HG03439 (cell line): Measurements from ENCODE around the gene PRND.
"Not testable (repeated sequence)": the region's sequence is repeated elsewhere in the genome, so short reads cannot be mapped to it uniquely, and the experiment has no call there.

Experiments used
- ATAC-seq: cut with Tn5 transposase; IDR thresholded peaks from one replicate; pipeline ENCODE4 v1.9.1; 2021; ENCODE audit warnings: mild to moderate bottlenecking, moderate library complexity; ENCODE audit not compliant: unreplicated experiment

The PRND gene, protein sequence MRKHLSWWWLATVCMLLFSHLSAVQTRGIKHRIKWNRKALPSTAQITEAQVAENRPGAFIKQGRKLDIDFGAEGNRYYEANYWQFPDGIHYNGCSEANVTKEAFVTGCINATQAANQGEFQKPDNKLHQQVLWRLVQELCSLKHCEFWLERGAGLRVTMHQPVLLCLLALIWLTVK

DNA sequence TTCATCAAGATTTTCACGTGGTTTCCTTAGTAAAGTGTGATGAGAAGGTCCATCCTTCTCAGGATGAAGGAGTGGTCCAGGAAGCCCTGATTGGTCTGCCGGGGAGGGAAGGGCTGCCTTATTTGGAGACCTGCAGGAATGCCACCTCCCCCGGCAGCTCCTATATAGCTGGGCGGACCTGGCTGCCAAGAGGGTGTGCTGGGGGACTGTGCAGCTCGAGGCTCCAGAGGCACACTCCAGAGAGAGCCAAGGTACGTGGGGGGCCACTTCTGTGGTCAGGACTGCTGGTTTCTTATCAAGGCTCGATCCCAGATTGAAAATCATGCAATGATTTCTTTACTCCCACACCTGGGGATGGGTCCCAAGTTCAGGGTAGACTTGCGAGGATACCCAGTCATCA lies at the start of gene PRND:
Gene PRND (plus strand): TSS at position 191 of the 400 bp plus-strand sequence. CDS start 2,643 bp downstream, outside the sequence.
- ATAC-seq = no peak

DNA sequence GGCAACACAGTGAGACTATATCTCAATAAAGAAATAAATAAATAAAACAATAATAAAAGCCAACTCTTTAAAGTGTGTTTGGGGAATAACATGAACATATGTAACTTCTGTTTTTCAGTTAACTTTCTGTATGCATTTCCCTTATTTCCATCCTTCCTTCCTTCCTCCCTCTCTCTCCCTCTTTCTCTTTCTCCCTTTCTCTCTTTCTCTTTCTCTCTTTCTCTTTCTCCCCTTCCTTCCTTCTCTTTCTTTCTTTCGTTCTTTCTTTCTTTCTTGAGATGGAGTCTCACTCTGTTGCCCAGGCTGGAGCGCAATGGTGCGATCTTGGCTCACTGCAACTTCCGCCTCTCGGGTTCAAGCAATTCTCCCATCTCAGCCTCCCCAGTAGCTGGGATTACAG lies 48.8 kb upstream of the PRND start:
- no peak for ATAC-seq

DNA sequence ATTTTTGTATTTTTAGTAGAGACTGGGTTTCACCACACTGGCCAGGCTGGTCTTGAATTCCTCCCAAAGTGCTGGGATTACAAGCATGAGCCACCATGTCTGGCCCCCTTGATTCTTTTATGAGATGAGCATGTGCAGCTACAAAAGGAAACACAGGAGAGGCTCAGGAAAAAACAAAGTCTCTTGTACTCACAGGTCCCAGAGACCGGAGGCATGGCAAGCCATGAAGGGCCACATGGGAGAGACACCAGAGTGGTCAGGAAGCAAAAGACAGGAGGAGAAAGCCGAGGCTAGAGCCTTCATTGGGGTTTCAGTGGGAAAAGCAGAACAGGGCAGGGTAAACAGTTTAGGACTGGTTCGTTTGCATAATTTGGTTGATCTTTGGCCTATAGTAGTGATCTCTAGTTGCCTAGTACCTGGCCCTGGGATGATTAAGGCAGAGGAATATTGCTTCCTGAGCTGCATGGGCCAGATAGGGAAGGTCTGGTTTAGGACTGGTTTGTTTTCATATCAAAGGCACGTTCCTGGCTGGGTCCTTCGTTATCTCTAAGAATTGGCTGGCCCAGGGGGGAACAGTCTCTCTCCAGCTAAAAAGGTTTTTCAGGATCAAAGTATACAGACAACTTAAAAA lies 48.2 kb upstream of the PRND start:
- no peak for ATAC-seq

DNA sequence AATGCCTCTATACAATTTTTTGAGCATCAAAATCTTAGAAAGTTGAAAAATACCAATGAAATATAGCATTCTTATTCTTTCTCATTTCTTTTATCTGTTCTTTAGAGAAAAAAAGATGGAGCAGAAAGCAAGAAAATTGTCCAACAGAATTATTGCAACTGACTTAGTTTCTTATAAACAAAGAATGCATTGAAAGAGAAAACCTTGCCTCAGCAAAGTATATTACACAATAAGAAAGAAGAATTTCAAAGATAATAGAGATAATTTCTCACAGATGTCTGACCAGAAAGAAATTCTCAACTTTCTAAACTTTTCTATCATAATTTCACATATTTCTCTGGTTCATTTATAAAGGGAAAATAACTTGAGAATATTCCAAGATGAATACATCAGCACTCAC lies 47.0 kb upstream of the PRND start:
- no peak for ATAC-seq

DNA sequence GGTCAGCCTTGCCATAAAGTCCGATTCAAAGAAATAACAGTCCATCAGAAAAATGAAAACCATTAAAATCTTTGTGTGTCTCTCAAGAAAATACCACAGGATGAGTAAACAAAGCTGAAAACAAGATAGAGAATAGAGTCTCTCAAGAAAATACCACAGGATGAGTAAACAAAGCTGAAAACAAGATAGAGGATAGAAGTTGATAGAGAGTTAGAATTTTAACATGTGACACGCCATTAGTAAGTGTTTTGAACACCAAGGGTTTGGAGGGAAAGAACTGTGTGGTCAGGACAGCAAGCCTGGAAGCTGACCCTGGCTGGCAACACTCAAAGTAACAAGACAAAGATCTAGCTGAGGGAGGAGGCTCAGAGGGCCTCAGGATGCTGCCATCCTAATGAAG lies 43.9 kb upstream of the PRND start:
- ATAC-seq = no peak

DNA sequence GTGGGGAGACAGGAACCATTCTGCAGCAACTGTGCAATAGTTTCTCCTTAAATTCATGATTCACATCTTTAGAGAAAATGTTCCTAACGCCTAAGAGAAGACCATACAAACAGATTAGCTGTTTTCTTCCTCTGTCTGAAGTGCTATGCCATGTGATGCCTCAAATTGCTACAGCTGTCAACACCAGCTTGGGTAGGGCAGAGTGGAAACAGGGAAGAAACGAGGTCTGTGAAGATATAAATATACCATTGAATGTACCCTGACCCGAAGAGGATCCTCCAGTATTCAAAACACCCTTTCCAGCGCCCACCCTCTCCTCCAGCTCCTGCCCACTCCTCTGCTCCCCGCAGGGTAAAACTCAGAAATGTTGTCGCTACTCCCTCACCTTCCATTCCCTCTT lies 40.3 kb upstream of the PRND start:
- no peak for ATAC-seq

DNA sequence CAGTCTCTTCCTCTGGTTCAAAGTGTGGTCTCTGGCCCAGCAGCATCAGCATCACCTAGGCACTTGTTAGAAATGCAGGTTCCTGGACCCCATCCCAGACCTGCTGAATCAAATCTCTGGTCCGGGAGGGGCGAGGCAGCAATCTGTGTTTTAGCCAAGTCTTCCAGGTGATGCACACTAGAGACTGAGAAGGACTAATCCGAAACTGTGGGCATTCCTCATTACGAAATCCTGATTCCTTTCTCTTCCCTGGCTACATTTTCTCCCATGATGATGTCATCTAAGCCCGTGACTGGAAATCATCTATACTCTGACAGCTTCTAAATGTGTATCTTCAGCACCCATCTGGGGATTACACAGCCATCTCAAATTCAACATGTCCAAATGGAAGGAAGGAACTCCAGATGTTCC lies 39.7 kb upstream of the PRND start:
- ATAC-seq = no peak

DNA sequence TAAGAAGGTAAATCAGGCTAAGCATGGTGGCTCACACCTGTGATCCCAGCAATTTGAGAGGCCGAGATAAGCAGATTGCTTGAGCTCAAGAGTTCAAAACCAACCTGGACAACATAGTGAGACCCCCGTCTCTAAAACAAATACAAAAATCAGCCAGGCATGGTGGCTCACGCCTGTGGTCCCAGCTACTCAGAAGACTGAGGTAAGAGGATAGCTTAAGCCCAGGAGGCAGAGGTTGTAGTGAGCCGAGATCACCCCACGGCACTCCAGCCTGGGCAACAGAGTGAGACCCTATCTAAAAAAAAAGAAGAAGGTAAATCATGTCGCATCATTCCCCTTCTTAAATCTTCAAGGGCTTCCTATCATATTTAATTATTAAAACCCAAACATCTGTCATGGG lies 39.0 kb upstream of the PRND start:
- ATAC-seq = no peak

DNA sequence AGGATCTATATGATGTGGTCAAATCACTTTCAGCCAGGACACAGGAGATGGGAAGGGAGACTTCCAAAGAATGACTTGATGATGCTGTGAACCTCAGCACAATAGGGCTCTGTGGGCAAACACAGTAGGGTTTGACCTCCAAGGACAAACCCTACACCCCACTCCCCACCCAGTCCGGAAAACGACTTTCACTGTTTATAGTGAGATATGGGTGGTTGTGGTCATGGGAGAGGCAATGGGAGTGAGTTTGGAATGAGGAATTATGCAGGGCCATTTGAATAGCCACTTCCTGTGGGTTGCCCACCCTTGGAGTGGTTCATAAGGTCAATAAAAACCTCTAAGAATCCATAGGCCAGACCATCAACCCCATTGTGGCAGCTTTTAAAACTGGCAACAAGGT lies 38.4 kb upstream of the PRND start:
- no peak for ATAC-seq

DNA sequence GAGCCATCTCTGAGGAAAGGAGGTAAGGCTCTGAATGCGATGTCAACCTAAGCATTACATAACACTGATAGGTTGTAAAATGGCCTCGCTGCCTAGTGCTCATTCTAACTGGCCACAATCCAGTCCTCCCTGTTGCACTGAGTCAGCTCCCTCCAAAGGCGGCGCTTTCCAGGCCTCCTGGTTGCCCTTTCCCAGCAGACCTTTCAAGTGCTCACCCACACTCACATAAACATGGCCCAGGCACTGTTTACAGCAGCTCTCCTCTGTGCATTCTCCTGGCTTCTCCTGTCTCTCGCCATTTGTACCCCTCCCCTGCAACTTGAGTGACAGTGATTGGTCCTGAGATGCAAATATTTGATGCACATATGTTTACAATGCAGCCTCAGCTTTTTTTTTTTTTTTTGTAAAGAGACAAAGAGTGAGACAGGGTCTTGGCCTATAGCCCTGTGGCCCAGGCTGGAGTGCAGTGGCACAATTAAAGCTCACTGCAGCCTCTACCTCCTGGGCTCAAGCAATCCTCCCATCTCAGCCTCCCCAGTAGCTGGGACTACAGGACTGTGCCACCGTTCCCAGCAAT lies 36.8 kb upstream of the PRND start:
- no peak for ATAC-seq

DNA sequence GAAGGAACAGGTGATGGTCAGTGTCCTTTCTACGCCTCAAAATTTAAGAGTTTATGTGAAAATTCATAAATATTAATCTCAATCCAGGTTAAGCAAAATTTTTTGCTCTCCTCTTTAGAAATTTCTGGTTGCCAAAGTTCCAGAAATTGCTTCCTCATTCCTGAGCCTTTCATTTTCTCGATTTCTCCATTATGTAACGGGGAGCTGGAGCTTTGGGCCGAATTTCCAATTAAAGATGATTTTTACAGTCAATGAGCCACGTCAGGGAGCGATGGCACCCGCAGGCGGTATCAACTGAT lies 35.8 kb upstream of the PRND start:
- ATAC-seq = no peak

DNA sequence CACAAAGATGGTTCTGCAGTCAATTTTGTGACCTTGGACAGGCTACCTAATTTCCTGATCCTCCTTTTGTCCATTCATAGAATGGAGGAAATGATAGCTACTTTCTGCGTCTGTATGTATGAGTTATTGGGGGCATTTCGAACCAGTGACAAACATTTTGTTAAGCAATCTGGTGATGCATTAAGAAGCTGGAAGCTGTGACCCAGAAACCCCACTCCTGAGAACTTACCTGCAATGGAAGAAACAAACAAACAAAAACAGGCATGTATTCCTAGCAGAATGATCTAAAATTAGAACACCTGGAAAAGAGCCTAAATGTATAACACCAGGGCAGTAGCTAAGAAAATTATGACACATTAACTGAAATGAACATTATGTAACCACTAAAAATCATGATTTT lies 33.4 kb upstream of the PRND start:
- ATAC-seq = no peak

DNA sequence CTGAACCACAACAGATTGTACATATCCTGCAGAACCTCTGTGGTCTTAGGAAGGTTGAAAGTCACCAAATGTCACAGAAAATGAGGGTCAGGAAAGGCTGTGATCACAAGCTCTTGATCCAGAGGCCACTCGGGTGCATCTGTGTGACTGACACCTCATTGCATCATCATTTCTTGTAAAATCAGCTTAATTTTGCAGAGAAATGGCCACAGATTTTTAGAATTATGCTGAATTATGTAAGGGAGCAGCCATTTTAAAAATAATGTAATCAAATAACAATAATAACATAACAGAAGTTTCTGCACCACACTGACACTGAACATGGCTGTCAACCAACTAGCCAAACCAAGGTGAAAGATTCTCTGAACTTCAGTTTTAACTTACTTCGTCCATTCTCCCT lies 32.5 kb upstream of the PRND start:
- no peak for ATAC-seq

DNA sequence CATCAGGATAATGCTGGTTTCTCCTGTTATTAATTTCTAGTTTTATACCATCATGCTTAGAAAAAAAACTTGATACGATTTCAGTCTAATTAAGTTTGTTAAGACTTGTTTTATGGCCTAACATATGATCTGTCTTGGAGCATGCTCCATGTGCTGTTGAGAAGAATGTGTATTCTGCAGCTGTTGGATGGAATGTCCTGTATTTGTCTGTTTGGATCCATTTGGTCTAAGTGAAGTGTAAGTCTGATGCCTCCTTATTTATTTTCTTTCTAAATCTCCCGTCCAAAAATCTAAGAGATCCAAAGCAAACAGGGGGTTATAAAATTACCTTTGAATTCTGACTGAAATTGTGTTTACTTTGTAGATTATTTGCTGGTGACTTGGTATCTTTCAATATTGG lies 30.0 kb upstream of the PRND start:
- no peak for ATAC-seq

DNA sequence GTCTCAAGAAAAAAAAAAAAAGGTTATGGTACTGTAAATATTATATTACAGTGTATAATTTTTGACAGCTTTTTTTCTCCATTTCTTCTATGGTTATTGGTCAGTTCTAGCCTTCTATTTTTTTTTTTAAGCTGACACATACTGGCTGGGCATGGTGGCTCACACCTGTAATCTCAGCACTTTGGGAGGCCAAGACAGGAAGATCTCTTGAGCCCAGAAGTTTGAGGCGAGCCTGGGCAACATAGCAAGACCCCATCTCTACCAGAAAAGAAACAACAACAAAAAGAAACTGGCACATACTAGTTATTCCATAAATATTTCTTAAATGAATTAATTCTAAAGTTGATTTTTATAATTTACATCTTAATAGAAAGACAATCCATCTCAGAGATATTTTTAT lies 27.6 kb upstream of the PRND start:
- no peak for ATAC-seq

DNA sequence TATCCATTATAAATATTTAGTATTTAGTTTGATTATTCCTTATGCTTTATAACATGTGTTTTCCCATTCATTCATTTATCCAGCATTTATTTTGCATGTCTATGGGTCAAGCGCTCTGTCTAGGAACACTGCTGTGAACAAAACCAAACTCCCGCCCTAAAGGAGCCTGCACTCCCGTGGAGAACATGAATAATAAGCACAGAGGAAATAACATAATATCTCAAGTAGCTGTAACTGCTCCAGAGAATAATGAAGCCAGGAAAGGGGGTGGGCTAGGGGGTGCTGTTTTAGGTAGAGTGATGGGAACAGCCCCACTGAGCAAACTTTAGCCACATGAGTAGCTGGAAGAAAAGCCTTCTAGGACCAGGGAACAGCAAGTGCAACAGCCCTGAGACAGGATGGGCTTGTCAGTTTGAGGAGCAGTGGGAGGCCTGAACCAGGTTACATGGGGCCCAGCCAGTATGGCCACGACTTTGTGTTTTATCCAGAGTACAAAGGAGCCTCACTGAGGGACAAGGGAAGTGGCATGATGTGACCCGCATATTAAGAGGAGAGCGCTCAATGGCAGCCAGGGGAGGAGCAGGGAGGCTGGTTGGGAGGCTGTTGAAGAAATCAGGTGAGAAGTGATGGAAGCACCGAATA lies 24.4 kb upstream of the PRND start:
- no peak for ATAC-seq

DNA sequence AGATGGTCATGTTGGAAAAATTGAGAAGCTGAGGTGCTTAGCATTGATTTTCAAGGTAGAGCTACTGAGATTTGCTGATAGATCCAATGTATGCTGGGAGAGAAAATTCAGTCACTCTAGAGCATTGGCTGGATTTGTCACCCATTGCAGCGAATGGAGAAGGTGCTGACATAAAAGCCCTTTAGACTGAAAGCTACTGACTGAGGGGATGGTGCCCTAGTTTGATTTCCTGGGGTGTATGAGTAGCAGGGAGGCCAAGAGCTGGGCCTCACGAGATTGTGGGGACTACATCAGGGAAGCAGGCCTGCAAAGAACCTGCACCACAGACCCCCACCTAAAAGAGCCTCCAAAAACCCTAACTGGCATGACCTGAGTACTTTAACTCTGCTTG lies 23.9 kb upstream of the PRND start:
- ATAC-seq = no peak

DNA sequence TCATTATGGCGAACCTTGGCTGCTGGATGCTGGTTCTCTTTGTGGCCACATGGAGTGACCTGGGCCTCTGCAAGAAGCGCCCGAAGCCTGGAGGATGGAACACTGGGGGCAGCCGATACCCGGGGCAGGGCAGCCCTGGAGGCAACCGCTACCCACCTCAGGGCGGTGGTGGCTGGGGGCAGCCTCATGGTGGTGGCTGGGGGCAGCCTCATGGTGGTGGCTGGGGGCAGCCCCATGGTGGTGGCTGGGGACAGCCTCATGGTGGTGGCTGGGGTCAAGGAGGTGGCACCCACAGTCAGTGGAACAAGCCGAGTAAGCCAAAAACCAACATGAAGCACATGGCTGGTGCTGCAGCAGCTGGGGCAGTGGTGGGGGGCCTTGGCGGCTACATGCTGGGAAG lies 22.5 kb upstream of the PRND start:
- ATAC-seq = no peak

DNA sequence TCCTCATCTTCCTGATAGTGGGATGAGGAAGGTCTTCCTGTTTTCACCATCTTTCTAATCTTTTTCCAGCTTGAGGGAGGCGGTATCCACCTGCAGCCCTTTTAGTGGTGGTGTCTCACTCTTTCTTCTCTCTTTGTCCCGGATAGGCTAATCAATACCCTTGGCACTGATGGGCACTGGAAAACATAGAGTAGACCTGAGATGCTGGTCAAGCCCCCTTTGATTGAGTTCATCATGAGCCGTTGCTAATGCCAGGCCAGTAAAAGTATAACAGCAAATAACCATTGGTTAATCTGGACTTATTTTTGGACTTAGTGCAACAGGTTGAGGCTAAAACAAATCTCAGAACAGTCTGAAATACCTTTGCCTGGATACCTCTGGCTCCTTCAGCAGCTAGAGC lies 21.8 kb upstream of the PRND start:
- ATAC-seq = no peak

DNA sequence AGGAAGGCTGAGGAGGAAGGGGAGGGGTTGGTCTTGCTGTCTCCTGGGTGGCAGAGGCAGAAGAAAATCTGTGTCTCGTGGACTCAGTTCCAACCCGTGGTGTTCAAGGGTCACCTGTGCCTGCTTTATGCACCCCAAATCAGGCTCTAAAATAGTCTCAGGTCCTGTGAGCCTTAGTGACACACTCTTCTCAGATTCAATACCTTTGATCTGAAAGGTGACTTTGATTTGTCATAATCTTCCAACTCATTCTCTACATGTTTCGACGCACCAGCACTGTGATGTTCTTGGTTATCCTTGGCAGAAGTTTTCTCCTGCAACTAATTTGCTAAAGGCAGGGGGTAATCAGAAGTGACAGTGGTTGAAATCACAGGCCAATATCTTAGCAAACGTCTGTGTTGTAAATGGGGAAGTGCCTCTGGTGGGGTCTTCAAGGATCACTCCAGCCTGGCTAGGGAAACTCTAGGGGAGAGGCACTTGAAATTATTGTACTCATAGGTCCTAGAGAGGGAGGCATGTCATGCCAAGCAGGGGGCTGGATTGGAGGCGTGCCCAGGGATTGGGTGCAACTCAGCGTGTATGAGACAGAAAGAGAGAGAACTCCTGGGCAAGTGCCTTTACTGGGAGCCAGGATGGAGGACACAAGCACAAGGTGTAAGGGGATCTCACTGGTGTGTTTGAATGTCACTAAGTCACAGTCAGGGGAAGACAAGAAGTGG lies 19.0 kb upstream of the PRND start:
- ATAC-seq = no peak

DNA sequence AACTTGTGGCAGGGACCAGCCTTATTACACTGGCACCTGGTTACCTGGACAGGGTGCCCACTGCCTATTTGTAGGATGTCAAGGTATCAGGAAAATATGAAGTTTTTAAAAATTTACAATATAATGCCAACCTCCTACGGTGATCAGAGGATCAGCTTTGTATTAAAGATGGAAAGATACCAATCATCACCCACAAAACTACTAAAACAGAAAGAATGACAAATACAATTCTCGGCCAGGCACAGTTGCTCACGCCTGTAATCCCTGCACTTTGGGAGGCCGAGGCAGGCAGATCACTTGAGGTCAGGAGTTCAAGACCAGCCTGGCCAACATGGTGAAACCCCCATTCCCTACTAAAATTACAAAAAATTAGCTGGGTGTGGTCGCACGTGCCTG lies 18.4 kb upstream of the PRND start:
- ATAC-seq = no peak

DNA sequence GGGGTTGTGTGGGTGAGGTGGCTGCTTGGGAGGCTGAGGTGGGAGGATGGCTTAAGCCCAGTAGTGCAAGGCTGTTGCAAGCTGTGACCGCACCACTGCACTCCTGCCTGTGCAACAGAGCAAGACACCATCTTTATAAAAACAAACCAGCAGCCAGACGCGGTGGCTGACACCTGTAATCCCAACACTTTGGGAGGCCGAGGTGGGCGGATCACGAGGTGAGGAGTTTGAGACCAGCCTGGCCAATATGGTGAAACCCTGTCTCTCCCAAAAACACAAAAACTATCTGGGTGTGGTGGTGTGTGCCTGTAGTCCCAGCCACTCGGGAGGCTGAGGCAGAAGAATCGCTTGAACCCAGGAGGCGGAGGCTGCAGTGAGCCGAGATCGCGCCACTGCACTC lies 14.8 kb upstream of the PRND start:
- not testable (repeated sequence) for ATAC-seq
